HepG2 (cell line): ENCODE data around the gene DNAJB2. TPM values are rescaled to one million over a fixed set of nuclear protein-coding genes. Genes with fewer than 3 reads are reported as not detected.

ENCODE experiments used
- EED ChIP-seq: sonication (generic); formaldehyde crosslinking; IDR thresholded peaks from 2 replicates; pipeline ENCODE4 v1.5.0; 2020; ENCODE audit warnings: mild to moderate bottlenecking, missing genetic modification reagents
- HOXA3 ChIP-seq: sonication (generic); formaldehyde crosslinking; IDR thresholded peaks from 2 replicates; pipeline ENCODE4 v1.5.0; 2020; ENCODE audit warnings: missing genetic modification reagents
- KAT7 ChIP-seq: IDR thresholded peaks from 2 replicates; pipeline ENCODE4 v1.6.1; 2018; ENCODE audit warnings: borderline replicate concordance, missing compliant biosample characterization
- KLF16 ChIP-seq, 2 experiments: sonication (generic) in 1 of 2; formaldehyde crosslinking in 1 of 2; IDR thresholded peaks; 2 replicates each; pipeline versions ENCODE4 v1.6.1 to v1.8.0; 2016 to 2023; ENCODE audit warnings: missing genetic modification reagents in 2 of 2, missing compliant biosample characterization in 1 of 2
- MEIS1 ChIP-seq: sonication (generic); formaldehyde crosslinking; IDR thresholded peaks from 2 replicates; pipeline ENCODE4 v1.9.0; 2021; ENCODE audit warnings: mild to moderate bottlenecking, missing genetic modification reagents, moderate library complexity, borderline replicate concordance
- SPEN ChIP-seq: sonication (generic); formaldehyde crosslinking; IDR thresholded peaks from 2 replicates; pipeline ENCODE4 v1.5.1; 2020; ENCODE audit warnings: low read depth, mild to moderate bottlenecking, missing genetic modification reagents
- SRSF4 ChIP-seq: fragments of 200-400 bp; formaldehyde crosslinking; IDR thresholded peaks from one replicate; pipeline ENCODE4 v1.6.1; 2018; ENCODE audit warnings: mild to moderate bottlenecking, low read depth, low read length, moderate library complexity; ENCODE audit not compliant: poor library complexity, severe bottlenecking
- ZBTB3 ChIP-seq: sonication (generic); formaldehyde crosslinking; IDR thresholded peaks from 2 replicates; pipeline ENCODE4 v1.4.0; 2020; ENCODE audit warnings: low read depth, mild to moderate bottlenecking, moderate library complexity, missing genetic modification reagents, borderline replicate concordance
- ZFP36L1 ChIP-seq: sonication (generic); formaldehyde crosslinking; IDR thresholded peaks from 2 replicates; pipeline ENCODE4 v1.8.0; 2022; ENCODE audit warnings: mild to moderate bottlenecking, missing genetic modification reagents, moderate library complexity
- ZNF136 ChIP-seq: sonication (generic); formaldehyde crosslinking; IDR thresholded peaks from 2 replicates; pipeline ENCODE4 v1.8.1; 2022; ENCODE audit warnings: low read depth, mild to moderate bottlenecking, moderate library complexity, missing genetic modification reagents
- ZNF138 ChIP-seq: sonication (generic); formaldehyde crosslinking; IDR thresholded peaks from 2 replicates; pipeline ENCODE4 v1.5.0; 2020; ENCODE audit warnings: mild to moderate bottlenecking, low read depth, missing genetic modification reagents
- ZNF292 ChIP-seq: sonication (generic); formaldehyde crosslinking; IDR thresholded peaks from 2 replicates; pipeline ENCODE4 v1.8.1; 2022; ENCODE audit warnings: mild to moderate bottlenecking, low read depth, missing genetic modification reagents, borderline replicate concordance
- ZNF331 ChIP-seq: sonication (generic); formaldehyde crosslinking; IDR thresholded peaks from 2 replicates; pipeline ENCODE4 v1.4.0; 2020; ENCODE audit warnings: missing genetic modification reagents
- ZNF44 ChIP-seq: sonication (generic); formaldehyde crosslinking; IDR thresholded peaks from 2 replicates; pipeline ENCODE4 v1.5.1; 2020; ENCODE audit warnings: mild to moderate bottlenecking, missing genetic modification reagents
- ZNF557 ChIP-seq: sonication (generic); formaldehyde crosslinking; IDR thresholded peaks from 2 replicates; pipeline ENCODE4 v1.4.0; 2020; ENCODE audit warnings: missing genetic modification reagents
- ZNF605 ChIP-seq: sonication (generic); formaldehyde crosslinking; IDR thresholded peaks from 2 replicates; pipeline ENCODE4 v1.8.0; 2022; ENCODE audit warnings: mild to moderate bottlenecking, missing genetic modification reagents
- ZNF768 ChIP-seq: sonication (generic); formaldehyde crosslinking; IDR thresholded peaks from 2 replicates; pipeline ENCODE4 v1.4.0; 2020; ENCODE audit warnings: missing genetic modification reagents
- ZNF782 ChIP-seq: sonication (generic); formaldehyde crosslinking; IDR thresholded peaks from 2 replicates; pipeline ENCODE4 v1.4.0; 2020; ENCODE audit warnings: missing genetic modification reagents, mild to moderate bottlenecking, borderline replicate concordance
- ZNF816 ChIP-seq: sonication (generic); formaldehyde crosslinking; IDR thresholded peaks from 2 replicates; pipeline ENCODE4 v1.8.0; 2022; ENCODE audit warnings: missing genetic modification reagents, mild to moderate bottlenecking, borderline replicate concordance
- polyA plus RNA-seq, 8 experiments: library from polyadenylated mRNA; depleted of rRNA in 3 of 8; stranded (reverse) in 7 of 8; unstranded in 1 of 8; fragments of >200 nt; fragmentation: Illumina TruSeq in 4 of 8; extraction: Trizol in 4 of 8; gene quantifications; 2 replicates each; pipeline versions ENCODE4 v1.2.1 to v1.2.3, GENCODE V29; 2011 to 2016; ENCODE audit warnings: low read depth in 4 of 8, missing spikeins in 1 of 8, mixed read lengths in 1 of 8; ENCODE audit not compliant: insufficient read depth in 1 of 8
- total RNA-seq, 5 experiments: library from RNA; depleted of rRNA; stranded (reverse); fragments of >200 nt; fragmentation: Illumina TruSeq; extraction: Trizol; gene quantifications; 2 replicates each; pipeline ENCODE4 v1.2.3, GENCODE V29; 2016; ENCODE audit warnings: low read depth in 1 of 5
- TF ChIP-seq, protein P1 (sequence below): sonication (generic); formaldehyde crosslinking; IDR thresholded peaks from 2 replicates; pipeline ENCODE4 v1.4.0; 2020; ENCODE audit warnings: missing genetic modification reagents; ENCODE audit errors: not compliant biosample characterization
- TF ChIP-seq, protein P2 (sequence below): IDR thresholded peaks from 2 replicates; pipeline ENCODE4 v1.6.1; 2018; ENCODE audit warnings: missing genetic modification reagents, mild to moderate bottlenecking, missing compliant biosample characterization
- TF ChIP-seq, protein P3 (sequence below): sonication (generic); formaldehyde crosslinking; conservative IDR thresholded peaks from 2 replicates; pipeline ENCODE4 v1.5.0; 2020; ENCODE audit warnings: missing genetic modification reagents
- TF ChIP-seq, protein P4 (sequence below): sonication (generic); formaldehyde crosslinking; IDR thresholded peaks from 2 replicates; pipeline ENCODE4 v1.8.0; 2022; ENCODE audit warnings: mild to moderate bottlenecking, missing genetic modification reagents; ENCODE audit not compliant: insufficient replicate concordance

The DNAJB2 gene
- total and polyA plus RNA-seq, 2 of the 13 experiments (the other 11 are each of a cell fraction or from before 2014, with no cell fraction given) = 21.3 to 31.1 TPM

DNA sequence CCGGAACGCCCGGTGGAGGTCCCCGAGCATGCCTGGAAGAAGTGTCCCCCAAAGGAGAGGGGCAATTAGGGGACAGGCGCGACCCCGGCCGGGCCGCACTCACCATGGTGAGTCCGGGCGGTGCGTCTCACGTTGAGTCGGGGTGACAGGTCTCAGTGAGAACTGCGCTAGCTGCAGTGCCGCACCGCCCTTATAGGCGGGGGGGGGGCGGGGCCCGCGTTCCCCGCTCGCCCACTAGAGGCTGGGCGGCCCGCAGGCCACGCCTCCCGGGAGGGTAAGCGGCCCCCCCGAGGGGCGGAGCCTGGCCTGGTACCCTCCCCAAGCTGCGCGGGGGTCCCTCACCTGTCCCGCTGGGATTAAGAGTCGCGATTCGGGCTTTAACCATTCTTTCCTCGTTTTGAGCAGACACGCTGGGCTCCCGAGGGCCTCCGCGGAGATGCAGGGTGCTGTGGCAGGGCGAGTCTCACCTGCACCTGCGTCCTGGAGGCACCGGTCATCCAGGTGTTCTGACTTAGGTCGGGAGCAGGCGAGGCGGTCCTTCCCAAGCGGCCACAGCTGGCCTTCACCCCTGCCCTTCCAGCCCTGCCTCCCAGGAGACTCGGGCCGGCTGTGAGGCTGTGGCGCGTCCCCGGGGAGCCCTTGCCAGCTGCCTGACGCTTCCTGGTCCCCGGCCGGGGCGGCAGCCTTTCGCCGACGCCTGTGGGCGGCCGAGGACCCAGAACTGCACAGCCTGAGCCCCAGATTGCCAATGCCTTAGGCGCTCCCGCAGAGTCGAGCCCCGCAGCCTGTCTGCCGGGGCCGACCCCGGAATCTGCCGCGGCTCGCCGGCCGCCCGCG is 25.2 kb upstream of the DNAJB2 start, which contains the start of gene TUBA4A (continued):
- TF ChIP-seq, protein P1, sequence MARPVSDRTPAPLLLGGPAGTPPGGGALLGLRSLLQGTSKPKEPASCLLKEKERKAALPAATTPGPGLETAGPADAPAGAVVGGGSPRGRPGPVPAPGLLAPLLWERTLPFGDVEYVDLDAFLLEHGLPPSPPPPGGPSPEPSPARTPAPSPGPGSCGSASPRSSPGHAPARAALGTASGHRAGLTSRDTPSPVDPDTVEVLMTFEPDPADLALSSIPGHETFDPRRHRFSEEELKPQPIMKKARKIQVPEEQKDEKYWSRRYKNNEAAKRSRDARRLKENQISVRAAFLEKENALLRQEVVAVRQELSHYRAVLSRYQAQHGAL (CRISPR knock-in tag) = no peak
- TF ChIP-seq ZNF136 (CRISPR knock-in tag) (0 out of 2 replicates have a peak, but pooled peaks have one; percentile 45), SPEN (CRISPR knock-in tag) (peak; percentile 22; the same call in 1 of the 2 replicates), SRSF4 (no peak), ZNF138 (CRISPR knock-in tag) (0 out of 2 replicates have a peak, but pooled peaks have one; percentile 55), ZNF292 (CRISPR knock-in tag) (no peak), EED (no peak), KAT7 (CRISPR knock-in tag) (no peak), ZBTB3 (0 out of 2 replicates have a peak, but pooled peaks have one; percentile 26), ZNF782 (CRISPR knock-in tag) (peak; percentile 64), ZNF816 (CRISPR knock-in tag) (no peak), ZNF44 (CRISPR knock-in tag) (0 out of 2 replicates have a peak, but pooled peaks have one; percentile 82), KLF16 (CRISPR knock-in tag; IDR thresholded peaks at IDR 0.05) (peak in 1 of 2 experiments; percentile 38; a peak in 1 of 4 replicates), ZNF605 (peak; percentile 90), ZFP36L1 (CRISPR knock-in tag) (no peak), ZNF768 (no peak; the same call in 1 of the 2 replicates), MEIS1 (peak; percentile 45; the same call in 1 of the 2 replicates), HOXA3 (no peak; the same call in none of the 2 replicates), ZNF557 (CRISPR knock-in tag) (peak; percentile 16; the same call in 1 of the 2 replicates), ZNF331 (CRISPR knock-in tag) (peak; percentile 51; the same call in 1 of the 2 replicates)
- TF ChIP-seq, protein P2, sequence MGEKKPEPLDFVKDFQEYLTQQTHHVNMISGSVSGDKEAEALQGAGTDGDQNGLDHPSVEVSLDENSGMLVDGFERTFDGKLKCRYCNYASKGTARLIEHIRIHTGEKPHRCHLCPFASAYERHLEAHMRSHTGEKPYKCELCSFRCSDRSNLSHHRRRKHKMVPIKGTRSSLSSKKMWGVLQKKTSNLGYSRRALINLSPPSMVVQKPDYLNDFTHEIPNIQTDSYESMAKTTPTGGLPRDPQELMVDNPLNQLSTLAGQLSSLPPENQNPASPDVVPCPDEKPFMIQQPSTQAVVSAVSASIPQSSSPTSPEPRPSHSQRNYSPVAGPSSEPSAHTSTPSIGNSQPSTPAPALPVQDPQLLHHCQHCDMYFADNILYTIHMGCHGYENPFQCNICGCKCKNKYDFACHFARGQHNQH = peak; percentile 55
- TF ChIP-seq, protein P3, sequence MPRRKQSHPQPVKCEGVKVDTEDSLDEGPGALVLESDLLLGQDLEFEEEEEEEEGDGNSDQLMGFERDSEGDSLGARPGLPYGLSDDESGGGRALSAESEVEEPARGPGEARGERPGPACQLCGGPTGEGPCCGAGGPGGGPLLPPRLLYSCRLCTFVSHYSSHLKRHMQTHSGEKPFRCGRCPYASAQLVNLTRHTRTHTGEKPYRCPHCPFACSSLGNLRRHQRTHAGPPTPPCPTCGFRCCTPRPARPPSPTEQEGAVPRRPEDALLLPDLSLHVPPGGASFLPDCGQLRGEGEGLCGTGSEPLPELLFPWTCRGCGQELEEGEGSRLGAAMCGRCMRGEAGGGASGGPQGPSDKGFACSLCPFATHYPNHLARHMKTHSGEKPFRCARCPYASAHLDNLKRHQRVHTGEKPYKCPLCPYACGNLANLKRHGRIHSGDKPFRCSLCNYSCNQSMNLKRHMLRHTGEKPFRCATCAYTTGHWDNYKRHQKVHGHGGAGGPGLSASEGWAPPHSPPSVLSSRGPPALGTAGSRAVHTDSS (CRISPR knock-in tag) = no peak
- TF ChIP-seq, protein P4, sequence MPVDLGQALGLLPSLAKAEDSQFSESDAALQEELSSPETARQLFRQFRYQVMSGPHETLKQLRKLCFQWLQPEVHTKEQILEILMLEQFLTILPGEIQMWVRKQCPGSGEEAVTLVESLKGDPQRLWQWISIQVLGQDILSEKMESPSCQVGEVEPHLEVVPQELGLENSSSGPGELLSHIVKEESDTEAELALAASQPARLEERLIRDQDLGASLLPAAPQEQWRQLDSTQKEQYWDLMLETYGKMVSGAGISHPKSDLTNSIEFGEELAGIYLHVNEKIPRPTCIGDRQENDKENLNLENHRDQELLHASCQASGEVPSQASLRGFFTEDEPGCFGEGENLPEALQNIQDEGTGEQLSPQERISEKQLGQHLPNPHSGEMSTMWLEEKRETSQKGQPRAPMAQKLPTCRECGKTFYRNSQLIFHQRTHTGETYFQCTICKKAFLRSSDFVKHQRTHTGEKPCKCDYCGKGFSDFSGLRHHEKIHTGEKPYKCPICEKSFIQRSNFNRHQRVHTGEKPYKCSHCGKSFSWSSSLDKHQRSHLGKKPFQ = peak; percentile 71
